GM23248 (cell line): ENCODE data around the gene ERC2. TPM values are rescaled to one million over a fixed set of nuclear protein-coding genes. Genes with fewer than 3 reads are reported as not detected.

Experiments
- DNase-seq: peaks from one replicate; pipeline ENCODE4 v3.0.0-alpha.2; 2015
- H2AFZ ChIP-seq: fragments of 200-600 bp; sonication (generic); 2 replicates; pipeline ENCODE4 v1.6.1; 2016; ENCODE audit warnings: antibody characterized with exemption
- H3F3A ChIP-seq: fragments of 200-600 bp; sonication (generic); 2 replicates; pipeline ENCODE4 v1.6.1; 2016; ENCODE audit warnings: mild to moderate bottlenecking, antibody characterized with exemption, mixed run types; ENCODE audit not compliant: insufficient read depth
- H3K27ac ChIP-seq: fragments of 200-600 bp; sonication (generic); 2 replicates; pipeline ENCODE4 v1.5.1; 2016; ENCODE audit warnings: mild to moderate bottlenecking
- H3K27me3 ChIP-seq: fragments of 200-600 bp; sonication (generic); replicated peaks from 2 replicates; pipeline ENCODE4 v1.6.1; 2016; ENCODE audit warnings: mild to moderate bottlenecking; ENCODE audit not compliant: insufficient read depth
- H3K36me3 ChIP-seq: fragments of 200-600 bp; sonication (generic); 2 replicates; pipeline ENCODE4 v1.6.1; 2016; ENCODE audit warnings: low read depth, mild to moderate bottlenecking
- H3K4me1 ChIP-seq: fragments of 200-600 bp; sonication (generic); 2 replicates; pipeline ENCODE4 v1.6.1; 2016; ENCODE audit warnings: mild to moderate bottlenecking; ENCODE audit not compliant: insufficient read depth
- H3K4me2 ChIP-seq: fragments of 200-600 bp; sonication (generic); one replicate; pipeline ENCODE4 v1.6.1; 2016; ENCODE audit warnings: mild to moderate bottlenecking; ENCODE audit not compliant: unreplicated experiment
- H3K4me3 ChIP-seq: fragments of 200-600 bp; sonication (generic); 2 replicates; pipeline ENCODE4 v1.5.1; 2016; ENCODE audit warnings: mild to moderate bottlenecking
- H3K79me2 ChIP-seq: fragments of 200-600 bp; sonication (generic); 2 replicates; pipeline ENCODE4 v1.6.1; 2016; ENCODE audit warnings: mild to moderate bottlenecking; ENCODE audit not compliant: insufficient read depth
- H3K9ac ChIP-seq: fragments of 200-600 bp; sonication (generic); 2 replicates; pipeline ENCODE4 v1.6.1; 2016; ENCODE audit warnings: mild to moderate bottlenecking
- H3K9me2 ChIP-seq: fragments of 200-600 bp; sonication (generic); 2 replicates; pipeline ENCODE4 v1.6.1; 2016; ENCODE audit warnings: mixed run types, mild to moderate bottlenecking, moderate library complexity; ENCODE audit not compliant: insufficient read depth
- H3K9me3 ChIP-seq: fragments of 200-600 bp; sonication (generic); one replicate; pipeline ENCODE4 v1.6.1; 2017; ENCODE audit warnings: low read depth
- H4K20me1 ChIP-seq: fragments of 200-600 bp; sonication (generic); 2 replicates; pipeline ENCODE4 v1.6.0; 2016; ENCODE audit not compliant: insufficient read depth
- EZH2 ChIP-seq: fragments of 200-600 bp; sonication (generic); IDR thresholded peaks from 2 replicates; pipeline ENCODE4 v1.6.1; 2018; ENCODE audit warnings: antibody characterized with exemption, mild to moderate bottlenecking; ENCODE audit not compliant: insufficient read depth, poor library complexity, severe bottlenecking
- EZH2phosphoT487 ChIP-seq: fragments of 200-600 bp; sonication (generic); IDR thresholded peaks from 2 replicates; pipeline ENCODE4 v1.6.1; 2018; ENCODE audit warnings: antibody characterized with exemption, moderate library complexity, mild to moderate bottlenecking, low read depth; ENCODE audit not compliant: insufficient read depth
- WGBS, 2 experiments: methylation state at CpG; one replicate each; pipeline ENCODE4 v1.1.6; 2015 to 2017; ENCODE audit warnings: low lambda C conversion rate in 2 of 2, low coverage in 1 of 2; ENCODE audit errors: missing lambda C conversion rate in 2 of 2; 5-methylcytosine and 5-hydroxymethylcytosine counted together
- in situ Hi-C: fragments of 300-500 bp; cut with MboI; formaldehyde crosslinking; loops from 2 replicates; pipeline ENCODE4 v1.15.0; 2020
- polyA plus RNA-seq: library from polyadenylated mRNA; unstranded; fragments of >200 nt; fragmentation: Nextera tagmentation; extraction: Ambion mirVana; gene quantifications from 2 replicates; pipeline ENCODE4 v1.2.1, GENCODE V29; 2016
- total RNA-seq: library from RNA; depleted of rRNA; stranded (reverse); fragments of >200 nt; shearing (Covaris generic); gene quantifications from 2 replicates; pipeline ENCODE4 v1.2.3, GENCODE V29; 2014

The ERC2 gene
- total and polyA plus RNA-seq, 2 experiments from 2014 or later = not detected

DNA sequence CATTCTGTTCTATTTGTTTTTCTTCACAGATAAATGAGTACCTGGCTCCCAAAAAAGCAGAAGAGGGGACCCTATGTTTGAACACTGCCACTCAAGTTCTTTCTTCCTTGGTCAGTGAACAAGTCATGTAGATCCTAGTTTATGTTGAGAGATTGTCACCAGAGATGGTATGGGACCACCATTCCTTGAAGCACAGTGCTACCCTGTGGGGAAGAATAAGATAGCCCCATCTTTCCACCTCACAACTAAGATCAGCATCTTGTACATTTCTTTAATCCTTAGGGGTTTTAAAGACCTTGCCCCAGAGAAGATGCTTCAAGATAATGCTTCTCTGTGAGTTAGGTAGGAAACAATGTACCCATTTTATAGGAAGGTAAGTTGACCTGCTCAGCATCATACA is 747.7 kb downstream of the ERC2 start:
- TF ChIP-seq EZH2phosphoT487 (no peak), EZH2 (no peak)
- H3K9me2 ChIP-seq = no peaks in the 10 kb centered on the region
- no peak overlapping the region for H3K4me3 ChIP-seq
- no peaks in the 10 kb centered on the region for H3K36me3 ChIP-seq
- in situ Hi-C loops = loop anchor here (10.0 kb wide), 1 partner anchor 556 kb away; no protein-coding TSS in a partner anchor
- no peaks in the 10 kb centered on the region for H3K79me2 ChIP-seq
- no peaks in the 10 kb centered on the region for H3K27me3 ChIP-seq
- H4K20me1 ChIP-seq = no peaks in the 10 kb centered on the region
- H3K4me1 ChIP-seq = peaks cover 27% of the 10 kb centered on the region
- H3K4me2 ChIP-seq = no peak overlapping the region
- DNase-seq = peak; percentile 58
- H3K27ac ChIP-seq = no peak overlapping the region
- peaks cover 15% of the 10 kb centered on the region; the same call in 1 of the 2 replicates for H3F3A ChIP-seq
- H3K9me3 ChIP-seq = no peaks in the 10 kb centered on the region
- H3K9ac ChIP-seq = no peak overlapping the region
- H2AFZ ChIP-seq = no peak overlapping the region

DNA sequence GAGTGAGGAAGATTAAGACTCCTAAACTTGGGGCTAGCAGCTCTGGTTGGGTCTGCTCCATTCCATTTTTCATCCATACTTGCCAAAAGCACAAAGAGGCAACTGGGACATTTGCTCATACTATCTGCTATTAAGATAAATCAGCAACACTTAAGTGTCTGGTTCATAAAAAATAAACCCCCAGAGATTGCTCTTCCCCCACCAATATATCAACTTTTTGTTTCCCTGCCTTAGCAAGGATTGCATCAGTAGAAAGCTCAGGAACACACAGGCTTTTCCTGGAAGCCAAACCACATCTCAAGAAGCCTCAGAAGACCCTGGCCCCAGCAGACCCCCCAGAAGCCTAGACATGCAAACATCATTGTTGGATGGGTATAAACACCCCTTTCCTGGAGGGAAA is 748.8 kb downstream of the ERC2 start:
- H2AFZ ChIP-seq = no peak overlapping the region
- H3K9me3 ChIP-seq = no peaks in the 10 kb centered on the region
- no peaks in the 10 kb centered on the region for H3K9me2 ChIP-seq
- TF ChIP-seq EZH2phosphoT487 (no peak), EZH2 (no peak)
- H3K4me1 ChIP-seq = peaks cover 27% of the 10 kb centered on the region
- no peaks in the 10 kb centered on the region for H3K36me3 ChIP-seq
- H3K4me3 ChIP-seq = no peak overlapping the region
- no peak overlapping the region for H3K4me2 ChIP-seq
- peaks cover 15% of the 10 kb centered on the region; the same call in 1 of the 2 replicates for H3F3A ChIP-seq
- H3K27ac ChIP-seq = no peak overlapping the region
- no peaks in the 10 kb centered on the region for H4K20me1 ChIP-seq
- in situ Hi-C loops = no loop called here
- peak; percentile 20 for DNase-seq
- no peaks in the 10 kb centered on the region for H3K27me3 ChIP-seq
- H3K9ac ChIP-seq = no peak overlapping the region
- H3K79me2 ChIP-seq = no peaks in the 10 kb centered on the region

DNA sequence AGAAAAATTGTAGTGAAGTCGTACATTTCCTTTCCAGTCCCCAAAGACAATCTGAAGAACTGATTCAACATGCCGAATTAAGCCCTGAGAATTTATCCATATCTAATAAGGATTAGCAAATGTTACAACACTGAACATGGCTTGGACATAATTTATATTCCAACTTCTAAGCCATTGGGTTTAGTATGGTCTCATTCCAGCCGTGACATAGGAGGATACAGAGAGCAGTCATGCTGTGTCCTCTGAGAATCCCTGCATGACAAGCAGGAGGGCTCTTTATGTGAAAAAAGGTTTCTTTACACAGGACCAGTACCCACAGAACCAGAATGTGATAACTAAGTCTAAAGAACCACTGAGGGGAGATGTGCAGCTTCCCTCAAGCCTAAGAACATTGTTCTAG is 749.3 kb downstream of the ERC2 start:
- in situ Hi-C loops = no loop called here
- Histone ChIP-seq H3K9ac (no peak overlapping the region), H2AFZ (no peak overlapping the region), H3K79me2 (no peaks in the 10 kb centered on the region), H4K20me1 (no peaks in the 10 kb centered on the region), H3K4me2 (peak overlapping the region; percentile 42), H3K9me3 (no peaks in the 10 kb centered on the region), H3K36me3 (no peaks in the 10 kb centered on the region), H3K4me1 (peaks cover 27% of the 10 kb centered on the region), H3K27ac (0 out of 2 replicates have a peak overlapping the region, but pooled peaks have one; percentile 9), H3K4me3 (no peak overlapping the region), H3F3A (peaks cover 15% of the 10 kb centered on the region; the same call in 1 of the 2 replicates), H3K9me2 (no peaks in the 10 kb centered on the region), H3K27me3 (no peaks in the 10 kb centered on the region)
- 59 to 64% methylated on average over 3 of the region's 3 CpGs for WGBS, 2 experiments
- TF ChIP-seq EZH2phosphoT487 = no peak
- no peak for TF ChIP-seq EZH2
- no peak for DNase-seq

DNA sequence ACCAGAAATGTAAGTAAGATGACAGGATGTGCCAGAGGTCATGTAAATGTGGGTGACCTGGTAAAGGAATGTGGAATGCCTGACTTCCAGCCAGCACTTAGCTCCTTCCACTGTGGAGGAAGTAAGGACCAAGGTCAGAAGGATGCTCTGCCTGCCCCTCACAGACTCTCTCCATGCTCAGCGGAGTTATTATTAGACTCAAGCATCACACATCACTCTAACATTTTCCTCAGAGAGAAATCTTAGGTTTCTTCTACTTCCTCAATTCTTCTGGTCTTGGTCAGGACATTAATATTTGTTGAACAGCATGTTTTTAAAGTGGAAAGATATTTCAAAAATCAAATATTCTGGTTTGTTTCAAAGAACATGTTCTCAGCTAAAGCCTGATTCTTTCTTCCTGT is 749.7 kb downstream of the ERC2 start:
- TF ChIP-seq EZH2 (no peak), EZH2phosphoT487 (no peak)
- no peaks in the 10 kb centered on the region for H3K9me3 ChIP-seq
- WGBS, 2 experiments = 71 to 91% methylated on average over 1 of the region's 1 CpG

DNA sequence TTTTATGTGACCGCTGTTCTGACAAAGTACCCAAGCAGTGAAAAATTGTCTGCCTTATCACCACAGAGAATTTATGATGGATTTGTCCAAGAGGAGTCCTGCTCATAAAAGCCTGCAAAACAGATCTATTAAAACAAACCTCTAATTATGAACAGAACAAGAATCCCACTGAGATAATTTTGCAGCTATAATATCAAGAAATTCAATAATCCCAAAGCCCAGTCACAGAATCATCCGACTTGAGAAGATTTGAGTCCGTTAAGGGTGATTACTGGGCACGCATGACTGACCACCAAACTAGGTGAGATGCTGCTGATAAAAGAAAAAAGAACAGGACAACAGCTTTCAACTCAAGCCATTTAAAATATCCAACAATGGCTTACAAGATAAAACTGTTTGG is 750.2 kb downstream of the ERC2 start:
- H3K27me3 ChIP-seq = no peaks in the 10 kb centered on the region
- WGBS, 2 experiments = 58 to 75% methylated on average over 4 of the region's 4 CpGs
- no peaks in the 10 kb centered on the region for H3K9me2 ChIP-seq
- H3K27ac ChIP-seq = no peak overlapping the region
- H3K36me3 ChIP-seq = no peaks in the 10 kb centered on the region
- DNase-seq = no peak
- H3K9ac ChIP-seq = no peak overlapping the region
- no peaks in the 10 kb centered on the region for H4K20me1 ChIP-seq
- no peaks in the 10 kb centered on the region for H3K79me2 ChIP-seq
- no peak overlapping the region for H3K4me3 ChIP-seq
- in situ Hi-C loops = no loop called here
- peak overlapping the region; percentile 42 for H3K4me2 ChIP-seq
- H3K9me3 ChIP-seq = no peaks in the 10 kb centered on the region
- peaks cover 27% of the 10 kb centered on the region for H3K4me1 ChIP-seq
- peaks cover 15% of the 10 kb centered on the region; the same call in 1 of the 2 replicates for H3F3A ChIP-seq
- no peak for TF ChIP-seq EZH2phosphoT487
- TF ChIP-seq EZH2 = no peak
- no peak overlapping the region for H2AFZ ChIP-seq

More for the DNA sequence above, 749.7 kb downstream of the ERC2 start:
- Histone ChIP-seq H4K20me1 (no peaks in the 10 kb centered on the region), H3K36me3 (no peaks in the 10 kb centered on the region), H3K9me2 (no peaks in the 10 kb centered on the region), H3K4me1 (peaks cover 27% of the 10 kb centered on the region), H2AFZ (no peak overlapping the region), H3K9ac (no peak overlapping the region), H3K27ac (0 out of 2 replicates have a peak overlapping the region, but pooled peaks have one; percentile 9), H3K79me2 (no peaks in the 10 kb centered on the region), H3F3A (peaks cover 15% of the 10 kb centered on the region; the same call in 1 of the 2 replicates), H3K4me3 (no peak overlapping the region), H3K27me3 (no peaks in the 10 kb centered on the region), H3K4me2 (peak overlapping the region; percentile 42)
- peak; percentile 42 for DNase-seq
- in situ Hi-C loops = no loop called here
